MM.1S (cell line): Measurements from ENCODE around the gene RASL12.

Source experiments
- DNase-seq: peaks from one replicate; pipeline ENCODE4 v3.0.0-alpha.2; 2015
- H2AFZ ChIP-seq: fragments of 300-600 bp; sonication (generic); 2 replicates; pipeline ENCODE4 v1.6.0; 2016; ENCODE audit warnings: antibody characterized with exemption, low read length
- H3F3A ChIP-seq: fragments of 300-600 bp; sonication (generic); 2 replicates; pipeline ENCODE4 v1.6.1; 2016; ENCODE audit warnings: mild to moderate bottlenecking, antibody characterized with exemption, low read length, moderate library complexity, mixed read lengths; ENCODE audit not compliant: insufficient read depth
- H3K27ac ChIP-seq: fragments of 300-600 bp; sonication (generic); 2 replicates; pipeline ENCODE4 v1.5.1; 2016; ENCODE audit warnings: mild to moderate bottlenecking, low read length
- H3K27me3 ChIP-seq: fragments of 300-600 bp; sonication (generic); replicated peaks from 2 replicates; pipeline ENCODE4 v1.6.0; 2016; ENCODE audit warnings: low read length; ENCODE audit not compliant: insufficient read depth
- H3K36me3 ChIP-seq: fragments of 300-600 bp; sonication (generic); replicated peaks from 2 replicates; pipeline ENCODE4 v1.6.1; 2016; ENCODE audit warnings: mild to moderate bottlenecking, low read length, mixed read lengths; ENCODE audit not compliant: insufficient read depth
- H3K4me1 ChIP-seq: fragments of 300-600 bp; sonication (generic); 2 replicates; pipeline ENCODE4 v1.6.1; 2016; ENCODE audit warnings: low read length, mixed read lengths
- H3K4me2 ChIP-seq: fragments of 300-600 bp; sonication (generic); 2 replicates; pipeline ENCODE4 v1.6.0; 2016; ENCODE audit warnings: low read depth, low read length
- H3K4me3 ChIP-seq: fragments of 300-600 bp; sonication (generic); 2 replicates; pipeline ENCODE4 v1.5.1; 2016; ENCODE audit warnings: low read length, mixed read lengths
- H3K79me2 ChIP-seq: fragments of 300-600 bp; sonication (generic); 2 replicates; pipeline ENCODE4 v1.6.1; 2016; ENCODE audit warnings: mixed run types, low read length, mixed read lengths
- H3K9ac ChIP-seq: fragments of 300-600 bp; sonication (generic); 2 replicates; pipeline ENCODE4 v1.6.1; 2016; ENCODE audit warnings: low read length, mixed read lengths
- H3K9me2 ChIP-seq: fragments of 300-600 bp; sonication (generic); replicated peaks from 2 replicates; pipeline ENCODE4 v1.6.1; 2016; ENCODE audit warnings: mild to moderate bottlenecking, low read length, mixed read lengths; ENCODE audit not compliant: insufficient read depth
- H3K9me3 ChIP-seq: fragments of 300-600 bp; sonication (generic); replicated peaks from 2 replicates; pipeline ENCODE4 v1.6.1; 2016; ENCODE audit warnings: mild to moderate bottlenecking, low read length, mixed read lengths; ENCODE audit not compliant: insufficient read depth
- H4K20me1 ChIP-seq: fragments of 300-600 bp; sonication (generic); 2 replicates; pipeline ENCODE4 v1.6.1; 2016; ENCODE audit warnings: mild to moderate bottlenecking, low read length, moderate library complexity, mixed read lengths; ENCODE audit not compliant: insufficient read depth
- EZH2 ChIP-seq: fragments of 300-600 bp; sonication (generic); optimal IDR thresholded peaks from 2 replicates; pipeline ENCODE3; 2017; ENCODE audit warnings: low read depth, mild to moderate bottlenecking, antibody characterized with exemption, low read length, mixed read lengths
- EZH2phosphoT487 ChIP-seq: fragments of 300-600 bp; sonication (generic); IDR thresholded peaks from 2 replicates; pipeline ENCODE4 v1.6.1; 2018; ENCODE audit warnings: antibody characterized with exemption, low read length
- TF ChIP-seq, protein P1 (sequence below): fragments of 300-600 bp; sonication (generic); IDR thresholded peaks from 2 replicates; pipeline ENCODE4 v1.5.1; 2016; ENCODE audit warnings: antibody characterized with exemption, low read length, mixed read lengths

RASL12 gene

DNA sequence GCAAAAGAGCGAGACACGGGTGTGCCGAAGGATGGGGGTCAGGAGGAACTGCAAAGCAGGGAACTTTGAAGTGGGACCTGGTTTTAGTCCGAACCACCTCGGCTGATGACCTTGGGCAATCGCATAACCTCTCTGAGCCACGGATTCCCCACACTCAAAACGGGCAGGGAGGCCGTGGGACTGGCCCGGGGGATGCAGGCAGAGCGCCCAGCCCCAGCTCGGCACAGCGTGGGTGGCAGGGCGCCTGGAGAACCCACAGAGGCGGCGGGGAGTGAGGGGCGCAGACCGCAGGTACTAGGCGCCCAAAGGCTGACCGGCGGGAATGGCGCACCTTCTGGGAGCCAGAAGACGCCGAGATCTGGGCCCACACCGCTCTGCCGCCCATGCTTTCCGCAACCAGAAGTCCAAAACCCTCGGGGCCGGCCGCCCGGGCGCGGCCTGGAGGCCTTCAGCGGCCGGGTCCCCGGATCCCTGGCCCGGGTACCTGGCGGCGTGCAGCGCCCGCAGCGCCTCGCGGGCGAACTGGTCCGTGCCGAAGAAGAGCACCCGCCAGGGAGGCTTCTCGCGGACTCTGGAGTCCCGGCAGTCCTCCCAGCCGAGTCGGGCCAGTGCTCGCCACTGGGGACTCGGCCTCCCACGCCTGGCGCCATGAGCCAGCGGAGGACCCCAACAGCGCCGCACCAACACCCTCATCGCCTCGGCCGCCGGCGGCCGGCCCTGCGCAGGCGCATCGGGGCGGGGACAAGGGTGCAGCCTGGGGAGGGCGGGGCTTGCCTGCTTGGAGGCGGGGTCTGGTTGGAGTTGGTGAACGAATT is 38.7 kb downstream of the RASL12 start, which contains the start of gene MTFMT:
MTFMT (minus strand) TSS at position 719 of the 815 bp plus-strand sequence; CDS start at position 693, 26 bp downstream.
- Histone ChIP-seq H2AFZ (peak within 1 kb of the TSS; percentile 81), H3K9me2 (no peaks in the 10 kb centered on the region), H3F3A (no peaks in the 10 kb centered on the region), H3K79me2 (peaks cover 17% of the 10 kb centered on the region), H3K9me3 (no peaks in the 10 kb centered on the region), H3K4me1 (0 out of 2 replicates have a peak, but pooled peaks cover 12% of the 10 kb centered on the region), H3K4me3 (peak within 1 kb of the TSS; percentile 87), H4K20me1 (no peaks in the 10 kb centered on the region), H3K27ac (no peak within 1 kb of the TSS), H3K27me3 (no peaks in the 10 kb centered on the region), H3K9ac (peak within 1 kb of the TSS; percentile 75), H3K36me3 (no peaks in the 10 kb centered on the region), H3K4me2 (peak within 1 kb of the TSS; percentile 78)
- TF ChIP-seq, protein P1, sequence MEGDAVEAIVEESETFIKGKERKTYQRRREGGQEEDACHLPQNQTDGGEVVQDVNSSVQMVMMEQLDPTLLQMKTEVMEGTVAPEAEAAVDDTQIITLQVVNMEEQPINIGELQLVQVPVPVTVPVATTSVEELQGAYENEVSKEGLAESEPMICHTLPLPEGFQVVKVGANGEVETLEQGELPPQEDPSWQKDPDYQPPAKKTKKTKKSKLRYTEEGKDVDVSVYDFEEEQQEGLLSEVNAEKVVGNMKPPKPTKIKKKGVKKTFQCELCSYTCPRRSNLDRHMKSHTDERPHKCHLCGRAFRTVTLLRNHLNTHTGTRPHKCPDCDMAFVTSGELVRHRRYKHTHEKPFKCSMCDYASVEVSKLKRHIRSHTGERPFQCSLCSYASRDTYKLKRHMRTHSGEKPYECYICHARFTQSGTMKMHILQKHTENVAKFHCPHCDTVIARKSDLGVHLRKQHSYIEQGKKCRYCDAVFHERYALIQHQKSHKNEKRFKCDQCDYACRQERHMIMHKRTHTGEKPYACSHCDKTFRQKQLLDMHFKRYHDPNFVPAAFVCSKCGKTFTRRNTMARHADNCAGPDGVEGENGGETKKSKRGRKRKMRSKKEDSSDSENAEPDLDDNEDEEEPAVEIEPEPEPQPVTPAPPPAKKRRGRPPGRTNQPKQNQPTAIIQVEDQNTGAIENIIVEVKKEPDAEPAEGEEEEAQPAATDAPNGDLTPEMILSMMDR: peak; percentile 15; the same call in 1 of the 2 replicates
- TF ChIP-seq EZH2: no peak
- DNase-seq: peak; percentile 88

GRCh38 chr15:65028338-65028737 is 39.5 kb downstream of the RASL12 start:
- no peaks in the 10 kb centered on the region for H4K20me1 ChIP-seq
- H3K4me2 ChIP-seq: peak overlapping the region; percentile 78
- DNase-seq: no peak
- H3K4me1 ChIP-seq: 0 out of 2 replicates have a peak, but pooled peaks cover 10% of the 10 kb centered on the region
- TF ChIP-seq EZH2phosphoT487: no peak
- TF ChIP-seq EZH2: no peak
- TF ChIP-seq, protein P1: no peak
- H3K9ac ChIP-seq: peak overlapping the region; percentile 75; the same call in 1 of the 2 replicates
- peaks cover 17% of the 10 kb centered on the region for H3K79me2 ChIP-seq
- no peaks in the 10 kb centered on the region for H3F3A ChIP-seq
- peak overlapping the region; percentile 87 for H3K4me3 ChIP-seq
- no peaks in the 10 kb centered on the region for H3K36me3 ChIP-seq
- no peak overlapping the region for H3K27ac ChIP-seq
- H3K27me3 ChIP-seq: no peaks in the 10 kb centered on the region
- no peak overlapping the region for H2AFZ ChIP-seq
- H3K9me3 ChIP-seq: no peaks in the 10 kb centered on the region
- no peaks in the 10 kb centered on the region for H3K9me2 ChIP-seq

DNA sequence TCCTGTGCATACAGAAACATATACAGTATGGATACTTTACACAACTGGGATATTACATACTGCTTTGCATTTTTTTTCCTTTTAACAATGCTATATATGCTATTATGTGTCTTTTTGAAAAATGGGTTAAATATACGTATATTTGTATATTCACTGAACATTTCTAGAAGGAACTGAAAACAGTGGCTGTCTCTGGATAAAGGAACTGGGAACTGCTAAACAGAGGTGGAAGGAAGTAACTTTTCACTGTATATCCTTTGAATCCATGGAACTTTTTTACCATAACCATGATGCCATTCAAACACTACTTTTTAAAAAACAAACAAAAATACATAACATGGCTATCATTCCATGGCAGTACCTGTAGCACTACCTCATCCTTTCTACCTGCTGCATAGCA is 40.2 kb downstream of the RASL12 start:
- Histone ChIP-seq H3F3A (no peaks in the 10 kb centered on the region), H3K27ac (no peak overlapping the region), H4K20me1 (no peaks in the 10 kb centered on the region), H2AFZ (no peak overlapping the region), H3K4me3 (no peak overlapping the region), H3K9me2 (no peaks in the 10 kb centered on the region), H3K27me3 (no peaks in the 10 kb centered on the region), H3K9ac (no peak overlapping the region), H3K79me2 (peaks cover 17% of the 10 kb centered on the region), H3K4me2 (no peak overlapping the region), H3K36me3 (no peaks in the 10 kb centered on the region), H3K4me1 (0 out of 2 replicates have a peak, but pooled peaks cover 4% of the 10 kb centered on the region), H3K9me3 (no peaks in the 10 kb centered on the region)
- TF ChIP-seq, protein P1: no peak
- no peak for TF ChIP-seq EZH2
- no peak for TF ChIP-seq EZH2phosphoT487
- no peak for DNase-seq
